HG02588 (cell line): ENCODE measurements around the gene PDE1C.
A peak's percentile ranks its signal among the peaks of the same experiment; 100 is the strongest.

Source experiments
- ATAC-seq: cut with Tn5 transposase; IDR thresholded peaks from one replicate; pipeline ENCODE4 v1.9.1; 2021; ENCODE audit warnings: mild to moderate bottlenecking, moderate library complexity; ENCODE audit not compliant: unreplicated experiment

PDE1C gene

GRCh38 chr7:31950091-31950755, 120.0 kb downstream of the PDE1C start:
- ATAC-seq, result no peak

GRCh38 chr7:31948029-31948428, 122.2 kb downstream of the PDE1C start:
- ATAC-seq, result peak; percentile 65

GRCh38 chr7:31940167-31940566, 130.0 kb downstream of the PDE1C start:
- ATAC-seq, result no peak

- no peak for ATAC-seq
Measured at GRCh38 chr7:31939076-31939475, 131.1 kb downstream of the PDE1C start.

- no peak for ATAC-seq
Measured at GRCh38 chr7:31938650-31939049, 131.6 kb downstream of the PDE1C start.

GRCh38 chr7:31937982-31938381, 132.2 kb downstream of the PDE1C start:
- no peak for ATAC-seq

GRCh38 chr7:31935124-31936054, 134.8 kb downstream of the PDE1C start:
- no peak for ATAC-seq

GRCh38 chr7:31934551-31934950, 135.7 kb downstream of the PDE1C start:
- ATAC-seq, result no peak

- no peak for ATAC-seq
Measured at GRCh38 chr7:31933481-31933880, 136.7 kb downstream of the PDE1C start.

- ATAC-seq, result no peak
Measured at GRCh38 chr7:31926991-31927584, 143.1 kb downstream of the PDE1C start.

- no peak for ATAC-seq
Measured at GRCh38 chr7:31925753-31926454, 144.3 kb downstream of the PDE1C start.

- ATAC-seq, result no peak
Measured at GRCh38 chr7:31924251-31924650, 146.0 kb downstream of the PDE1C start.

- ATAC-seq, result no peak
Measured at GRCh38 chr7:31922848-31923247, 147.4 kb downstream of the PDE1C start.

- no peak for ATAC-seq
Measured at GRCh38 chr7:31921047-31921446, 149.2 kb downstream of the PDE1C start.

GRCh38 chr7:31919678-31920369, 150.4 kb downstream of the PDE1C start:
- ATAC-seq, result no peak

- no peak for ATAC-seq
Measured at GRCh38 chr7:31918706-31919393, 151.4 kb downstream of the PDE1C start.

- ATAC-seq, result no peak
Measured at GRCh38 chr7:31917256-31917655, 153.0 kb downstream of the PDE1C start.

GRCh38 chr7:31910191-31910590, 160.0 kb downstream of the PDE1C start:
- ATAC-seq, result no peak

- ATAC-seq, result no peak
Measured at GRCh38 chr7:31906479-31907171, 163.6 kb downstream of the PDE1C start.
